ENCODE results near the gene PCMTD2. TPM values are rescaled to one million over a fixed set of nuclear protein-coding genes. Genes with fewer than 3 reads are reported as not detected.
"Not testable (repeated sequence)": the region's sequence is repeated elsewhere in the genome, so short reads cannot be mapped to it uniquely, and the experiment has no call there.

The PCMTD2 gene
- total and polyA plus RNA-seq, 2 of the 8 experiments (the other 6 are each of a cell fraction or from before 2014, with no cell fraction given), result 21.4 to 55.1 TPM

- H3K9me3 ChIP-seq (ENCODE audit: insufficient read depth in 2 of 2, low read depth in 1 of 2, low read length in 1 of 2), result peaks cover 0 to 26% of the 10 kb centered on the region in 2 experiments; a peak in 1 of 4 replicates
- H3K14ac ChIP-seq (ENCODE audit: insufficient read length); H2BK12ac ChIP-seq (ENCODE audit: low read depth, low read length); H3K4me2 ChIP-seq (ENCODE audit: insufficient read depth in 1 of 2, low read depth in 2 of 2, low read length in 2 of 2); H4K20me1 ChIP-seq (replicated peaks in 1 of 2; ENCODE audit: control insufficient read depth in 1 of 2, insufficient read depth in 2 of 2, low read length in 2 of 2); H3K4ac ChIP-seq (replicated peaks; ENCODE audit: insufficient read length, low read depth, low read length); H3K36me3 ChIP-seq (ENCODE audit: control insufficient read depth in 2 of 4, insufficient read depth in 4 of 4, low read length in 3 of 4); H2BK20ac ChIP-seq (ENCODE audit: low read length); H2BK5ac ChIP-seq (ENCODE audit: low read depth, low read length); H3K4me1 ChIP-seq (replicated peaks in 1 of 4; ENCODE audit: control insufficient read depth in 3 of 4, insufficient read depth in 4 of 4, low read length in 3 of 4); H3K79me2 ChIP-seq (ENCODE audit: control insufficient read depth in 1 of 2, insufficient read depth in 2 of 2, low read length in 2 of 2); H3K18ac ChIP-seq (ENCODE audit: extremely low read depth, low read length); H3K23ac ChIP-seq (ENCODE audit: insufficient read length); H4K5ac ChIP-seq (ENCODE audit: insufficient read length, low read depth, low read length); H3K9ac ChIP-seq (replicated peaks in 1 of 4; ENCODE audit: extremely low read depth in 1 of 4, low read depth in 3 of 4, low read length in 3 of 4); H2AFZ ChIP-seq (ENCODE audit: low read length); H3K79me1 ChIP-seq (ENCODE audit: low read depth, low read length); H2AK5ac ChIP-seq (ENCODE audit: low read depth, low read length); H2BK15ac ChIP-seq (ENCODE audit: low read length); DNase-seq (ENCODE audit: low read depth in 1 of 2, low spot score in 2 of 2); H3K23me2 ChIP-seq (ENCODE audit: low read depth, low read length); H3K27me3 ChIP-seq (replicated peaks in 1 of 4; ENCODE audit: control insufficient read depth in 3 of 4, extremely low read depth in 1 of 4, insufficient read depth in 3 of 4, low read length in 3 of 4); POLR2A ChIA-PET (ENCODE audit: partially characterized antibody); H3K56ac ChIP-seq (replicated peaks; ENCODE audit: insufficient read length, low read depth, low read length); H4K91ac ChIP-seq (replicated peaks; ENCODE audit: insufficient read length, low read length); H3K27ac ChIP-seq (ENCODE audit: low read depth, low read length); H3K4me3 ChIP-seq (ENCODE audit: extremely low read depth in 1 of 4, insufficient read depth in 2 of 4, low read depth in 3 of 4, low read length in 4 of 4); FAIRE-seq; H2BK120ac ChIP-seq (replicated peaks; ENCODE audit: low read depth, low read length); H4K8ac ChIP-seq (ENCODE audit: extremely low read depth, insufficient read depth, low read length): not testable (repeated sequence)
- CTCF ChIA-PET (ENCODE audit: partially characterized antibody), result interaction anchor here (0.6 to 1.1 kb wide), 2 partner anchors 43 to 133 kb away, joined by 3 to 5 read pairs; no protein-coding TSS in a partner anchor
- 93% methylated on average over 11 of the region's 17 CpGs; no CpG with 5 or more reads in 1 of the 2 experiments for WGBS, 2 experiments (ENCODE audit: extremely low coverage in 1 of 2, insufficient coverage in 1 of 2, insufficient read length in 1 of 2, insufficient replicate concordance in 2 of 2, low coverage in 1 of 2, low lambda C conversion rate in 2 of 2, missing lambda C conversion rate in 1 of 2)
Observed at GRCh38 chr20:64234921-64235565, 20.5 kb upstream of the PCMTD2 start.
